HEK293 (cell line): ENCODE measurements around the gene BCAR1.

Source experiments
- CTCF ChIA-PET: fragments of 350-600 bp; formaldehyde crosslinking; extraction: SDS; loops from one replicate; lab custom pipeline; 2021; ENCODE audit warnings: antibody characterized with exemption; lab: Yijun Ruan, JAX
- POLR2A ChIA-PET: fragments of 300-600 bp; formaldehyde crosslinking; extraction: SDS; loops from one replicate; lab custom pipeline; 2020; ENCODE audit warnings: antibody characterized with exemption, inconsistent platforms; lab: Yijun Ruan, JAX
- H3K27ac ChIP-seq: fragments of 200-500 bp; sonication (Bioruptor generic); 2 replicates; pipeline ENCODE4 v1.5.1; 2014; ENCODE audit warnings: low read depth, low read length, control low read depth, inconsistent platforms; ENCODE audit errors: extremely low read depth
- H3K36me3 ChIP-seq, 2 experiments: fragments of 200-500 bp in 1 of 2; sonication (Bioruptor generic) in 1 of 2; 1 replicate in 1 of 2; 2 replicates in 1 of 2; pipeline ENCODE4 v1.5.1; 2014 to 2017; ENCODE audit warnings: inconsistent platforms in 2 of 2, low read length in 2 of 2; ENCODE audit not compliant: control insufficient read depth in 2 of 2, insufficient read depth in 1 of 2
- H3K4me1 ChIP-seq: fragments of 200-500 bp; sonication (Bioruptor generic); 2 replicates; pipeline ENCODE4 v1.5.1; 2014; ENCODE audit warnings: mild to moderate bottlenecking, low read length, inconsistent platforms; ENCODE audit not compliant: control insufficient read depth, insufficient read depth
- H3K4me3 ChIP-seq: 2 replicates; pipeline ENCODE4 v1.5.1; 2011; ENCODE audit warnings: low read depth, mild to moderate bottlenecking, control low read depth, low read length, moderate library complexity
- H3K9me3 ChIP-seq: fragments of 200-500 bp; sonication (Bioruptor generic); 2 replicates; pipeline ENCODE4 v1.5.1; 2014; ENCODE audit warnings: low read depth, low read length, inconsistent platforms; ENCODE audit not compliant: control insufficient read depth, insufficient read depth
- KLF1 ChIP-seq: fragments of 450-650 bp; formaldehyde crosslinking; IDR thresholded peaks from 2 replicates; pipeline ENCODE4 v1.5.1; 2016; ENCODE audit warnings: missing biosample characterization, missing genetic modification characterization
- KLF17 ChIP-seq: fragments of 450-650 bp; formaldehyde crosslinking; IDR thresholded peaks from 2 replicates; pipeline ENCODE4 v1.5.1; 2016; ENCODE audit warnings: missing biosample characterization, missing genetic modification characterization
- KLF8 ChIP-seq: fragments of 450-650 bp; formaldehyde crosslinking; IDR thresholded peaks from 2 replicates; pipeline ENCODE4 v1.5.1; 2016; ENCODE audit warnings: missing biosample characterization, missing genetic modification characterization
- KLF9 ChIP-seq: fragments of 450-650 bp; formaldehyde crosslinking; IDR thresholded peaks from 2 replicates; pipeline ENCODE4 v1.5.1; 2016; ENCODE audit warnings: missing biosample characterization, missing genetic modification characterization, low read depth
- MYNN ChIP-seq: fragments of 450-650 bp; formaldehyde crosslinking; IDR thresholded peaks from 2 replicates; pipeline ENCODE4 v1.5.1; 2016; ENCODE audit warnings: missing biosample characterization, missing genetic modification characterization, borderline replicate concordance
- MZF1 ChIP-seq: fragments of 450-650 bp; formaldehyde crosslinking; IDR thresholded peaks from 2 replicates; pipeline ENCODE4 v1.5.1; 2017; ENCODE audit warnings: missing biosample characterization, missing genetic modification characterization, borderline replicate concordance
- OSR2 ChIP-seq: fragments of 450-650 bp; formaldehyde crosslinking; IDR thresholded peaks from 2 replicates; pipeline ENCODE4 v1.5.1; 2016; ENCODE audit warnings: missing biosample characterization, missing genetic modification characterization
- PRDM1 ChIP-seq: fragments of 450-650 bp; formaldehyde crosslinking; IDR thresholded peaks from 2 replicates; pipeline ENCODE4; 2016; ENCODE audit warnings: missing biosample characterization, missing genetic modification characterization
- SETDB1 ChIP-seq: IDR thresholded peaks from one replicate; pipeline ENCODE4 v1.6.1; 2017; ENCODE audit warnings: mild to moderate bottlenecking, low read length, moderate library complexity, mixed read lengths; ENCODE audit not compliant: insufficient read length
- SP7 ChIP-seq: fragments of 450-650 bp; formaldehyde crosslinking; IDR thresholded peaks from 2 replicates; pipeline ENCODE4 v1.5.1; 2016; ENCODE audit warnings: missing biosample characterization, missing genetic modification characterization
- TRIM28 ChIP-seq: IDR thresholded peaks from 2 replicates; pipeline ENCODE4 v1.6.1; 2011; ENCODE audit warnings: low read length, control low read depth, borderline replicate concordance
- WT1 ChIP-seq: fragments of 450-650 bp; formaldehyde crosslinking; IDR thresholded peaks from 2 replicates; pipeline ENCODE4 v1.5.1; 2016; ENCODE audit warnings: missing biosample characterization, missing genetic modification characterization
- YY2 ChIP-seq: fragments of 450-650 bp; formaldehyde crosslinking; IDR thresholded peaks from 2 replicates; pipeline ENCODE4 v1.5.1; 2016; ENCODE audit warnings: missing biosample characterization, missing genetic modification characterization
- ZBTB26 ChIP-seq: fragments of 450-650 bp; formaldehyde crosslinking; optimal IDR thresholded peaks from 2 replicates; pipeline ENCODE3; 2016; ENCODE audit warnings: missing biosample characterization, mild to moderate bottlenecking, missing genetic modification characterization
- ZBTB48 ChIP-seq: fragments of 450-650 bp; formaldehyde crosslinking; IDR thresholded peaks from 2 replicates; pipeline ENCODE4 v1.5.1; 2016; ENCODE audit warnings: missing biosample characterization, missing genetic modification characterization
- ZIC2 ChIP-seq: fragments of 450-650 bp; formaldehyde crosslinking; IDR thresholded peaks from 2 replicates; pipeline ENCODE4 v1.5.1; 2016; ENCODE audit warnings: missing biosample characterization, missing genetic modification characterization
- ZNF114 ChIP-seq: fragments of 450-650 bp; formaldehyde crosslinking; IDR thresholded peaks from 2 replicates; pipeline ENCODE4 v1.5.0; 2017; ENCODE audit warnings: missing biosample characterization, missing genetic modification characterization
- ZNF138 ChIP-seq: fragments of 450-650 bp; formaldehyde crosslinking; IDR thresholded peaks from 2 replicates; pipeline ENCODE4 v1.5.1; 2016; ENCODE audit warnings: missing biosample characterization, missing genetic modification characterization, borderline replicate concordance
- ZNF214 ChIP-seq: fragments of 450-650 bp; formaldehyde crosslinking; IDR thresholded peaks from 2 replicates; pipeline ENCODE4 v1.5.1; 2017; ENCODE audit warnings: missing biosample characterization, mild to moderate bottlenecking, missing genetic modification characterization, borderline replicate concordance
- ZNF221 ChIP-seq: fragments of 450-650 bp; formaldehyde crosslinking; IDR thresholded peaks from 2 replicates; pipeline ENCODE4 v1.5.1; 2017; ENCODE audit warnings: missing biosample characterization, missing genetic modification characterization, borderline replicate concordance
- ZNF26 ChIP-seq: fragments of 450-650 bp; formaldehyde crosslinking; IDR thresholded peaks from 2 replicates; pipeline ENCODE4 v1.5.1; 2016; ENCODE audit warnings: missing biosample characterization, missing genetic modification characterization
- ZNF266 ChIP-seq: fragments of 450-650 bp; formaldehyde crosslinking; IDR thresholded peaks from 2 replicates; pipeline ENCODE4 v1.5.1; 2016; ENCODE audit warnings: missing biosample characterization, missing genetic modification characterization, low read depth
- ZNF335 ChIP-seq: fragments of 450-650 bp; formaldehyde crosslinking; conservative IDR thresholded peaks from 2 replicates; pipeline ENCODE4 v1.5.1; 2016; ENCODE audit warnings: missing biosample characterization, missing genetic modification characterization
- ZNF350 ChIP-seq: fragments of 450-650 bp; formaldehyde crosslinking; IDR thresholded peaks from 2 replicates; pipeline ENCODE4 v1.5.0; 2017; ENCODE audit warnings: missing biosample characterization, mild to moderate bottlenecking, missing genetic modification characterization
- ZNF423 ChIP-seq: fragments of 450-650 bp; formaldehyde crosslinking; IDR thresholded peaks from 2 replicates; pipeline ENCODE4 v1.5.1; 2016; ENCODE audit warnings: missing biosample characterization, missing genetic modification characterization
- ZNF433 ChIP-seq: fragments of 450-650 bp; formaldehyde crosslinking; IDR thresholded peaks from 2 replicates; pipeline ENCODE4 v1.5.1; 2016; ENCODE audit warnings: missing biosample characterization, missing genetic modification characterization, low read depth
- ZNF571 ChIP-seq: fragments of 450-650 bp; formaldehyde crosslinking; IDR thresholded peaks from 2 replicates; pipeline ENCODE4 v1.5.0; 2017; ENCODE audit warnings: missing biosample characterization, missing genetic modification characterization
- ZNF645 ChIP-seq: fragments of 450-650 bp; formaldehyde crosslinking; IDR thresholded peaks from 2 replicates; pipeline ENCODE4; 2016; ENCODE audit warnings: missing biosample characterization, missing genetic modification characterization
- ZNF701 ChIP-seq: fragments of 450-650 bp; formaldehyde crosslinking; IDR thresholded peaks from 2 replicates; pipeline ENCODE4 v1.5.1; 2016; ENCODE audit warnings: missing biosample characterization, missing genetic modification characterization
- ZSCAN18 ChIP-seq: fragments of 450-650 bp; formaldehyde crosslinking; IDR thresholded peaks from 2 replicates; pipeline ENCODE4 v1.5.1; 2016; ENCODE audit warnings: missing biosample characterization, missing genetic modification characterization
- ZSCAN4 ChIP-seq: fragments of 450-650 bp; formaldehyde crosslinking; IDR thresholded peaks from 2 replicates; pipeline ENCODE4 v1.5.1; 2017; ENCODE audit warnings: missing biosample characterization, missing genetic modification characterization

BCAR1 gene

GRCh38 chr16:75287708-75288107 lies 36.3 kb upstream of the BCAR1 start:
- peaks cover 0 to 23% of the 10 kb centered on the region in 2 experiments; a peak in 2 of 3 replicates for H3K36me3 ChIP-seq
- POLR2A ChIA-PET = no interaction called here
- no peak overlapping the region for H3K27ac ChIP-seq
- CTCF ChIA-PET = no interaction called here
- H3K4me1 ChIP-seq = no peaks in the 10 kb centered on the region
- H3K9me3 ChIP-seq = no peaks in the 10 kb centered on the region
- no peak overlapping the region for H3K4me3 ChIP-seq
- TF ChIP-seq SP7 (peak; percentile 39; the same call in 1 of the 2 replicates), WT1 (tag by site-specific recombination) (peak; percentile 75), ZNF701 (tag by site-specific recombination) (no peak), ZNF571 (no peak), ZNF645 (no peak), MYNN (no peak), ZNF266 (tag by site-specific recombination) (no peak), PRDM1 (tag by site-specific recombination) (no peak), ZSCAN4 (no peak), ZNF114 (tag by site-specific recombination) (no peak), ZNF350 (tag by site-specific recombination) (no peak), ZNF433 (tag by site-specific recombination) (no peak), KLF17 (tag by site-specific recombination) (0 out of 2 replicates have a peak, but pooled peaks have one; percentile 32), KLF1 (peak; percentile 98), ZNF214 (tag by site-specific recombination) (no peak), ZNF138 (tag by site-specific recombination) (no peak), ZNF335 (no peak), ZNF423 (tag by site-specific recombination) (no peak), YY2 (tag by site-specific recombination) (no peak), ZNF26 (tag by site-specific recombination) (no peak), OSR2 (tag by site-specific recombination) (no peak), MZF1 (tag by site-specific recombination) (no peak), KLF9 (tag by site-specific recombination) (0 out of 2 replicates have a peak, but pooled peaks have one; percentile 28), ZBTB48 (tag by site-specific recombination) (no peak)

- Histone ChIP-seq H3K9me3 (no peaks in the 10 kb centered on the region), H3K4me3 (no peak overlapping the region), H3K27ac (no peak overlapping the region), H3K36me3 (peaks cover 0 to 10% of the 10 kb centered on the region in 2 experiments; a peak in 1 of 3 replicates), H3K4me1 (no peaks in the 10 kb centered on the region)
- CTCF ChIA-PET = interaction anchor here (0.6 kb wide), 1 partner anchor 74 kb away, joined by 3 read pairs; no protein-coding TSS in a partner anchor
- POLR2A ChIA-PET = no interaction called here
- TF ChIP-seq SETDB1 (no peak), KLF9 (tag by site-specific recombination) (no peak), ZBTB26 (tag by site-specific recombination) (no peak), ZNF221 (tag by site-specific recombination) (no peak), SP7 (no peak), ZSCAN18 (tag by site-specific recombination) (no peak), ZIC2 (tag by site-specific recombination) (no peak), TRIM28 (no peak), KLF8 (tag by site-specific recombination) (no peak)
Observed at GRCh38 chr16:75286389-75286788, 35.0 kb upstream of the BCAR1 start.
